ENCODE data around the gene PABPC5. TPM values are rescaled to one million over a fixed set of nuclear protein-coding genes. Genes with fewer than 3 reads are reported as not detected.

The PABPC5 gene
- total RNA-seq, result 3.4 and 4.1 TPM in 2 replicates

DNA sequence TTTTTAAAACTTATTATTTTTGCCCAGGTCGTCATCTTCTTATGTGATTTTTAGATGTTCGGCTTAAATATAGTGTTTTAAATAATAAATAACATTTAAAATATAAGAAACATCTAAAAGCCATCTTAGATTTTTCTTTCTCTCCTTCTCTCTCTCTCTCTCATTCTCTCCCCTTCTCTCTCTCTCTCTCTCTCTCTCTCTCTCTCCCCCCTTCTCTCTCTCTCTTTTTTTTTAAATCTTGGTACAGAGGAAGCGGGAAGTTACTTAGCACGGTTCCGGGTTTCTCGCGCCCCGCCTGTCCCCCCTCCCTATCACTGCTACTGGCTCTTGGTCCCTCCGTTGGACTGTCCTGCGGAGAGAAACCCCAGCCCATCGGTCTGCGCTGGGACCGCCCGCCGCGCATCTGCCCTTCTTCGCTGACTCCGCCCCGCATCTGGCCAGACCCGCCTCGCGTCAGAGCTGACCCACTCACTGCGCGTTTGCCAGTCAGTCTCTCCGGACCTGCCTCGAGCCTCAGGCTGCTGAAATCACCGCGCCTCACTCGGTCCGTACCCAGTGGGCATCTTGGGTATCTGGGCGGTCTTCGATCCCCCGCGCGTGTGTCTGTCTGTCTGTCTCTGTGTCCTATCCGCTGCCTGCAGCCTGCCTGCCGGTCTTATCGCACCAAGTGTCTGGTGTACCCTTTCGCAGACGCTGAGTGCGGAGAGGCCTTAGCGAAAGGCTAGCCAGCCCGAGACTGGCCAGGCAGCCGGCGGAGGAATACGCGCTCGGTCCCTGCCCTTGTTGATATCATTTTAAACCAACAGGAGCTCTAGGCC lies at the start of gene PABPC5:
Gene PABPC5, plus strand, starts transcription at position 489 of the 818 bp plus-strand sequence. CDS start 739 bp downstream, outside the sequence.

Small RNA genes lying within 50 kb of the gene (small RNA-seq; reads per million reads assigned to genes)
- not detected for gene AL662874.1

Data from hair follicle dermal papilla cell (primary cell).